Astrocyte (in vitro differentiated cells and primary cell): ENCODE results near the gene ZNF280C. TPM values are rescaled to one million over a fixed set of nuclear protein-coding genes. Genes with fewer than 3 reads are reported as not detected.

ENCODE experiments used
- DNase-seq: peaks from one replicate; pipeline ENCODE4 v3.0.0-alpha.2; 2010; ENCODE audit warnings: low read depth
- FAIRE-seq: peaks from 2 replicates; lab custom pipeline; 2011; peaks lifted over from hg19 to GRCh38; lab: Jason Lieb, UNC
- H2AFZ ChIP-seq: 2 replicates; pipeline ENCODE4 v1.6.0; 2012; ENCODE audit warnings: low read depth, low read length, inconsistent platforms
- H3K27ac ChIP-seq: 2 replicates; pipeline ENCODE4 v1.5.1; 2011; ENCODE audit warnings: low read depth, low read length, inconsistent platforms
- H3K27me3 ChIP-seq: 2 replicates; pipeline ENCODE4 v1.6.0; 2011; ENCODE audit warnings: low read length, inconsistent platforms; ENCODE audit not compliant: insufficient read depth
- H3K36me3 ChIP-seq: 2 replicates; pipeline ENCODE4 v1.5.1; 2011; ENCODE audit warnings: low read length, inconsistent platforms; ENCODE audit not compliant: insufficient read depth
- H3K4me1 ChIP-seq: 2 replicates; pipeline ENCODE4 v1.5.1; 2011; ENCODE audit warnings: low read length, inconsistent platforms; ENCODE audit not compliant: insufficient read depth
- H3K4me2 ChIP-seq: 2 replicates; pipeline ENCODE4 v1.6.0; 2012; ENCODE audit warnings: low read length, inconsistent platforms
- H3K4me3 ChIP-seq: 2 replicates; pipeline ENCODE4 v1.5.1; 2011; ENCODE audit warnings: low read depth, mild to moderate bottlenecking, low read length, inconsistent platforms; ENCODE audit not compliant: insufficient read depth
- H3K79me2 ChIP-seq: 2 replicates; pipeline ENCODE4 v1.6.0; 2012; ENCODE audit warnings: mild to moderate bottlenecking, low read length, inconsistent platforms; ENCODE audit not compliant: insufficient read depth
- H3K9ac ChIP-seq: 2 replicates; pipeline ENCODE4 v1.6.0; 2012; ENCODE audit warnings: mild to moderate bottlenecking, low read length, inconsistent platforms
- H3K9me3 ChIP-seq: 2 replicates; pipeline ENCODE4 v1.5.1; 2012; ENCODE audit warnings: low read depth, mild to moderate bottlenecking, low read length, inconsistent platforms; ENCODE audit not compliant: insufficient read depth
- H4K20me1 ChIP-seq: 2 replicates; pipeline ENCODE4 v1.6.0; 2012; ENCODE audit warnings: low read length, inconsistent platforms; ENCODE audit not compliant: insufficient read depth
- H3K27ac Mint-ChIP-seq: one replicate; pipeline ENCODE4 v1.8.0; 2021; ENCODE audit warnings: mild to moderate bottlenecking, mixed read lengths; ENCODE audit not compliant: unreplicated experiment
- H3K27me3 Mint-ChIP-seq: one replicate; pipeline ENCODE4 v1.8.0; 2021; ENCODE audit warnings: low read depth, mixed read lengths; ENCODE audit not compliant: unreplicated experiment
- H3K36me3 Mint-ChIP-seq: one replicate; pipeline ENCODE4 v1.8.0; 2021; ENCODE audit warnings: low read depth, mixed read lengths; ENCODE audit not compliant: unreplicated experiment
- H3K4me1 Mint-ChIP-seq: one replicate; pipeline ENCODE4 v1.8.0; 2021; ENCODE audit warnings: low read depth, mixed read lengths; ENCODE audit not compliant: unreplicated experiment
- H3K4me3 Mint-ChIP-seq: one replicate; pipeline ENCODE4 v1.8.0; 2021; ENCODE audit warnings: mild to moderate bottlenecking, moderate library complexity, mixed read lengths; ENCODE audit not compliant: unreplicated experiment
- H3K9me3 Mint-ChIP-seq: one replicate; pipeline ENCODE4 v1.8.0; 2021; ENCODE audit warnings: mild to moderate bottlenecking, mixed read lengths; ENCODE audit not compliant: unreplicated experiment
- EZH2 ChIP-seq: IDR thresholded peaks from 2 replicates; pipeline ENCODE4 v1.6.1; 2012; ENCODE audit warnings: mild to moderate bottlenecking, low read length, inconsistent platforms; ENCODE audit not compliant: insufficient read depth
- total RNA-seq: library from RNA; stranded (reverse); gene quantifications from 2 replicates; pipeline ENCODE4 v1.2.1, GENCODE V29; 2021
- TF ChIP-seq, protein P1 (sequence below): IDR thresholded peaks from 2 replicates; pipeline ENCODE4 v1.5.1; 2011; ENCODE audit warnings: low read depth, mild to moderate bottlenecking, inconsistent platforms, low read length, moderate library complexity; ENCODE audit not compliant: insufficient read depth

Gene ZNF280C
- total RNA-seq, 1 donor from 2014 or later = 7.8 TPM

DNA sequence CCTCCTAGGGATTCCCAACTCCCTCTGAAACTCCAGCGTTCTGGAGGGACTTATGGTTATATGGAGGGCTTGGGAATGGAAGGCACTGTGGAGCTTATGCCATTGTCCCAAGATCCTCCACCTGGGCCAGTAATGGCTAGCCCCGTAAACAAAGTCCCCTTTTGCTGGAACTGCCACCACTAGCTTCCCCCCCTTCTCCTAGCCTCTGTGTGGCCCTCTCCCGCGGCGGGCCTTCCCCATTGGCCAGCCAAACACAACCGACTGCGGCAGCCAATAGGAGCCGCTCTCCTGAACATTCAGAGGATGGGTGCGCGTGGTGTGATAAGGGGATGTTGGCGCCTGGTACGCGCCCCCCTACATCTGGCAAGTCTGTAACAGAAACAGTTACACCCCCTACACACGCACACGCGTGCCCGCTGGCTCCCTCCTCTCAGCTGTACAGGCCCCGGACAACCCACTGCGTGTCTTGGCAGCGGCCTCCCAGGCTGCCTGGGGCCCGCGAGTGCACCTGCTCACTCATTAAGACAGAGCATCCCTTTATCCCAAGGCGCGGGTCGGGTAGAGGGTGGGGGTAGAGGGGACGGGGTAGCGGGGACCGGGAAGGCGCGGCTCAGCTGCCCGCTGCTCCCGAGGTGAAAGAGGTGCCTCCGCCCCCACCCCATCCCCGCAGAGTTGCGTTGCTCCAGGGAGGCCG, 97.8 kb downstream of the ZNF280C start:
- Mint-ChIP-seq H3K27ac (no peak overlapping the region), H3K4me1 (peaks cover 16% of the 10 kb centered on the region), H3K27me3 (no peaks in the 10 kb centered on the region), H3K9me3 (no peaks in the 10 kb centered on the region), H3K4me3 (peak overlapping the region; percentile 75), H3K36me3 (no peaks in the 10 kb centered on the region)
- peaks cover 3% of the 10 kb centered on the region for H3K27me3 ChIP-seq
- H3K4me2 ChIP-seq = peak overlapping the region; percentile 85
- H3K79me2 ChIP-seq = no peaks in the 10 kb centered on the region
- no peak for TF ChIP-seq EZH2
- TF ChIP-seq, protein P1, sequence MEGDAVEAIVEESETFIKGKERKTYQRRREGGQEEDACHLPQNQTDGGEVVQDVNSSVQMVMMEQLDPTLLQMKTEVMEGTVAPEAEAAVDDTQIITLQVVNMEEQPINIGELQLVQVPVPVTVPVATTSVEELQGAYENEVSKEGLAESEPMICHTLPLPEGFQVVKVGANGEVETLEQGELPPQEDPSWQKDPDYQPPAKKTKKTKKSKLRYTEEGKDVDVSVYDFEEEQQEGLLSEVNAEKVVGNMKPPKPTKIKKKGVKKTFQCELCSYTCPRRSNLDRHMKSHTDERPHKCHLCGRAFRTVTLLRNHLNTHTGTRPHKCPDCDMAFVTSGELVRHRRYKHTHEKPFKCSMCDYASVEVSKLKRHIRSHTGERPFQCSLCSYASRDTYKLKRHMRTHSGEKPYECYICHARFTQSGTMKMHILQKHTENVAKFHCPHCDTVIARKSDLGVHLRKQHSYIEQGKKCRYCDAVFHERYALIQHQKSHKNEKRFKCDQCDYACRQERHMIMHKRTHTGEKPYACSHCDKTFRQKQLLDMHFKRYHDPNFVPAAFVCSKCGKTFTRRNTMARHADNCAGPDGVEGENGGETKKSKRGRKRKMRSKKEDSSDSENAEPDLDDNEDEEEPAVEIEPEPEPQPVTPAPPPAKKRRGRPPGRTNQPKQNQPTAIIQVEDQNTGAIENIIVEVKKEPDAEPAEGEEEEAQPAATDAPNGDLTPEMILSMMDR = no peak
- H3K9ac ChIP-seq = peak overlapping the region; percentile 52
- DNase-seq (no peak), FAIRE-seq (peak; percentile 9)
- no peaks in the 10 kb centered on the region for H3K36me3 ChIP-seq
- peaks cover 31% of the 10 kb centered on the region for H3K4me1 ChIP-seq
- peak overlapping the region; percentile 78 for H2AFZ ChIP-seq
- H4K20me1 ChIP-seq = no peaks in the 10 kb centered on the region
- H3K27ac ChIP-seq = no peak overlapping the region
- H3K4me3 ChIP-seq = peak overlapping the region; percentile 51
- no peaks in the 10 kb centered on the region for H3K9me3 ChIP-seq

DNA sequence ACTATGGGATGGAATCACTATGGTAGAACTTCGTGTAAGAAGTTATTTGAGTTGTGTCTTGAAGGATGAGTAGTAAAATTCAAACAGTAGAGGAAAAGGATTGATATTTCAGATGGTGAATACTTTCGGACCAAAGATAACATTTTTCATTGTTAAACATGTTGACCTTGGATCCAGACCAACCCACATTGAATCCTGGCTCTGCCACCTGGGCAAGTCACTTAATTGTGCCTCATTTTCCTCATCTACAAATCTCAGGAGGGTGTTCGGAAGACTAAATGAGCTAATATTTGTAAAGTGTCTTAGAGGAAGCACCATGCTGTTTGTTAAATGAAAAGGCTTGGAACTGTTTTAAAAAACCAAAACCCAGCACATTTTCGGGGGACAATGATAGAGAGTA, 101.7 kb downstream of the ZNF280C start:
- DNase-seq (no peak), FAIRE-seq (peak; percentile 84)
- no peaks in the 10 kb centered on the region for H3K27me3 Mint-ChIP-seq
- Histone ChIP-seq H2AFZ (no peak overlapping the region), H3K4me2 (peak overlapping the region; percentile 85), H3K9me3 (no peaks in the 10 kb centered on the region), H3K79me2 (peaks cover 24% of the 10 kb centered on the region), H3K9ac (no peak overlapping the region), H3K4me3 (peak overlapping the region; percentile 80), H3K4me1 (peaks cover 18% of the 10 kb centered on the region), H3K36me3 (no peaks in the 10 kb centered on the region), H3K27ac (no peak overlapping the region), H3K27me3 (peaks cover 3% of the 10 kb centered on the region), H4K20me1 (no peaks in the 10 kb centered on the region)
- H3K9me3 Mint-ChIP-seq = no peaks in the 10 kb centered on the region
- peak overlapping the region; percentile 94 for H3K4me3 Mint-ChIP-seq
- no peaks in the 10 kb centered on the region for H3K36me3 Mint-ChIP-seq
- peaks cover 5% of the 10 kb centered on the region for H3K4me1 Mint-ChIP-seq
- no peak overlapping the region for H3K27ac Mint-ChIP-seq
- TF ChIP-seq, protein P1 = no peak
- TF ChIP-seq EZH2 = no peak

DNA sequence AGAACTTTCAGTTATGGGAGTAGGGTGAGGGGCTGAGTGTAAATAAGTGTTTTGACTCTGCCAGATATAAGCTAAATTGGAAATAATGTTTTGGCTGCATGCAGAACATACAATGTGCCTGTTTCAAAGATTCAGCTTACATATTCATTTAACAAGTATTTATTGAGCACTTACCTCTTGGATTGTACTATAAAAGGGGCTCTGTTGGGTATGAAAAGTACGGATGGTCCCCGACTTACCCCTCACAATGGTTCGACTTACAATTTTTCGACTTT, 102.3 kb downstream of the ZNF280C start:
- TF ChIP-seq, protein P1 = no peak
- TF ChIP-seq EZH2 = no peak
- Histone ChIP-seq H3K79me2 (peaks cover 25% of the 10 kb centered on the region), H3K9ac (peak overlapping the region; percentile 92), H3K27me3 (peaks cover 3% of the 10 kb centered on the region), H3K27ac (peak overlapping the region; percentile 91), H3K4me2 (peak overlapping the region; percentile 85), H4K20me1 (no peaks in the 10 kb centered on the region), H2AFZ (peak overlapping the region; percentile 42), H3K9me3 (no peaks in the 10 kb centered on the region), H3K4me3 (peak overlapping the region; percentile 80), H3K4me1 (peaks cover 16% of the 10 kb centered on the region), H3K36me3 (no peaks in the 10 kb centered on the region)
- peak overlapping the region; percentile 89 for H3K27ac Mint-ChIP-seq
- peaks cover 5% of the 10 kb centered on the region for H3K4me1 Mint-ChIP-seq
- no peaks in the 10 kb centered on the region for H3K9me3 Mint-ChIP-seq
- H3K27me3 Mint-ChIP-seq = no peaks in the 10 kb centered on the region
- FAIRE-seq = no peak
- no peaks in the 10 kb centered on the region for H3K36me3 Mint-ChIP-seq
- DNase-seq = no peak
- H3K4me3 Mint-ChIP-seq = peak overlapping the region; percentile 94
